K562 treated with DMSO at 1 percent for 12 hours (cell line): ENCODE measurements around the gene MMS19. TPM values are rescaled to one million over a fixed set of nuclear protein-coding genes. Genes with fewer than 3 reads are reported as not detected.

ENCODE experiments used
- total RNA-seq: library from RNA; unstranded; fragments of 300-600 nt; gene quantifications from 2 replicates; pipeline ENCODE4 v1.2.3, GENCODE V29; 2022; ENCODE audit not compliant: insufficient read depth

Gene MMS19, protein sequence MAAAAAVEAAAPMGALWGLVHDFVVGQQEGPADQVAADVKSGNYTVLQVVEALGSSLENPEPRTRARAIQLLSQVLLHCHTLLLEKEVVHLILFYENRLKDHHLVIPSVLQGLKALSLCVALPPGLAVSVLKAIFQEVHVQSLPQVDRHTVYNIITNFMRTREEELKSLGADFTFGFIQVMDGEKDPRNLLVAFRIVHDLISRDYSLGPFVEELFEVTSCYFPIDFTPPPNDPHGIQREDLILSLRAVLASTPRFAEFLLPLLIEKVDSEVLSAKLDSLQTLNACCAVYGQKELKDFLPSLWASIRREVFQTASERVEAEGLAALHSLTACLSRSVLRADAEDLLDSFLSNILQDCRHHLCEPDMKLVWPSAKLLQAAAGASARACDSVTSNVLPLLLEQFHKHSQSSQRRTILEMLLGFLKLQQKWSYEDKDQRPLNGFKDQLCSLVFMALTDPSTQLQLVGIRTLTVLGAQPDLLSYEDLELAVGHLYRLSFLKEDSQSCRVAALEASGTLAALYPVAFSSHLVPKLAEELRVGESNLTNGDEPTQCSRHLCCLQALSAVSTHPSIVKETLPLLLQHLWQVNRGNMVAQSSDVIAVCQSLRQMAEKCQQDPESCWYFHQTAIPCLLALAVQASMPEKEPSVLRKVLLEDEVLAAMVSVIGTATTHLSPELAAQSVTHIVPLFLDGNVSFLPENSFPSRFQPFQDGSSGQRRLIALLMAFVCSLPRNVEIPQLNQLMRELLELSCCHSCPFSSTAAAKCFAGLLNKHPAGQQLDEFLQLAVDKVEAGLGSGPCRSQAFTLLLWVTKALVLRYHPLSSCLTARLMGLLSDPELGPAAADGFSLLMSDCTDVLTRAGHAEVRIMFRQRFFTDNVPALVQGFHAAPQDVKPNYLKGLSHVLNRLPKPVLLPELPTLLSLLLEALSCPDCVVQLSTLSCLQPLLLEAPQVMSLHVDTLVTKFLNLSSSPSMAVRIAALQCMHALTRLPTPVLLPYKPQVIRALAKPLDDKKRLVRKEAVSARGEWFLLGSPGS
- 33.3 and 44.5 TPM in 2 replicates for total RNA-seq

DNA sequence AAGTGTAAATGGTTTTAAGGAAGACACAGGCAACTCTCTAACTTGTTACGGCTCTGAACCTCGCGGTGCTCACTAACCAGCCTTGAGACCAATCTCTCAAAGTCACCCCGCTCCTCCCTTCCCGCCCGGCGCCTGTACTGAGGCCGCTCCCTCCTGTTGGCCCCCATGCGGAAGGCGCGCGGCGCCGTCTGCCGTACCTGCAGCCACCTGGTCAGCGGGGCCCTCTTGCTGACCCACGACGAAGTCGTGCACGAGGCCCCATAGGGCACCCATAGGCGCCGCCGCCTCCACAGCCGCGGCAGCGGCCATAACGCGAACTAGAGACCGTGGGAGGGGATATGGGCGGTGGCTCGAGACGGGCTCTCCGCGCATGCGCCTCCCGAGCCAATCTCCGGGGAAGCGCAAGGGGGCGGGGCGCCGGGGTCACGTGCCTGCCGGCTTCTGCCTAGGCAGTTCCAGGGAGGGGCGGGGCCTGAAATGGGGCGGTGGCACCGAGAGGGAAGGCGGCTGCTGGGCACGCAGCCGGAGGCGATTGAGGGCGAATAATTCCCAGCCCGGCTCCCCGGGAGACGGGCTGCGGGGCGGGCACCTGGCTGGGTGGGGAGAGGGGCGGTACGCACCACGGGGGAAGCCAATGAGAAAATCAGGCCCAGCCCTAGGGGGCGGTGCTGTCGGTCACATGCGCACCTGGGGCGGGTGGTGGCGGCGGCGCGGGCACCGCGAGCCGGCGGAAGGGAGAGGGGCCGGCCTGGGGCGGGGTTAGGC lies at the start of gene MMS19:
Gene MMS19, minus strand, starts transcription at position 347 of the 765 bp plus-strand sequence. Its CDS starts 38 bp downstream, at position 309.

GRCh38 chr10:97498841-97499560 lies 779 bp upstream of the MMS19 start, which contains the start of gene UBTD1:
Gene UBTD1, plus strand, starts transcription at chr10:97498924. Its CDS starts 280 bp downstream, at chr10:97499204.

GRCh38 chr10:97445722-97446639 lies 52.2 kb downstream of the MMS19 start, which contains the start of the genes EXOSC1 and ZDHHC16:
Gene EXOSC1, minus strand, starts transcription at chr10:97446006. Its CDS starts 21 bp downstream, at chr10:97445985.
Gene ZDHHC16, plus strand, starts transcription at chr10:97446175. Its CDS starts 5,501 bp downstream, at chr10:97451676.

GRCh38 chr10:97425964-97426775 lies 72.1 kb downstream of the MMS19 start, which contains the start of gene PGAM1:
Gene PGAM1, plus strand, starts transcription at chr10:97426191. Its CDS starts 117 bp downstream, at chr10:97426308.

Other genes starting within 250 kb of the MMS19 start
- gene ARHGAP19, start 205.8 kb downstream of the MMS19 start, total RNA-seq, result 10.7 and 22.6 TPM in 2 replicates
- 4.0 TPM in 2 replicates for gene FRAT1, start 179.2 kb downstream of the MMS19 start, total RNA-seq
- gene FRAT2, start 163.7 kb downstream of the MMS19 start, total RNA-seq, result 23.1 and 23.6 TPM in 2 replicates
- gene RRP12, start 97.1 kb downstream of the MMS19 start, total RNA-seq, result 6.5 and 7.9 TPM in 2 replicates
- gene PGAM1, start 72.2 kb downstream of the MMS19 start, total RNA-seq, result 157 and 193 TPM in 2 replicates
- 65.4 and 74.3 TPM in 2 replicates for gene EXOSC1, start 52.4 kb downstream of the MMS19 start, total RNA-seq
- 18.7 and 21.7 TPM in 2 replicates for gene ZDHHC16, start 52.2 kb downstream of the MMS19 start, total RNA-seq
- 5.4 and 5.7 TPM in 2 replicates for gene UBTD1, start 502 bp upstream of the MMS19 start, total RNA-seq
- gene ANKRD2, start 74.4 kb upstream of the MMS19 start, total RNA-seq, result not detected in 2 replicates
- not detected in 2 replicates for gene HOGA1, start 86.0 kb upstream of the MMS19 start, total RNA-seq
- not detected in 2 replicates for gene C10orf62, start 91.3 kb upstream of the MMS19 start, total RNA-seq
- gene MORN4, start 135.1 kb upstream of the MMS19 start, total RNA-seq, result 10.3 and 16.5 TPM in 2 replicates
- 15.9 and 31.6 TPM in 2 replicates for gene PI4K2A, start 142.2 kb upstream of the MMS19 start, total RNA-seq
- 11.7 and 12.8 TPM in 2 replicates for gene AVPI1, start 188.8 kb upstream of the MMS19 start, total RNA-seq
- 4.0 and 8.6 TPM in 2 replicates for gene MARVELD1, start 215.3 kb upstream of the MMS19 start, total RNA-seq
- 17.0 and 23.1 TPM in 2 replicates for gene ZFYVE27, start 238.7 kb upstream of the MMS19 start, total RNA-seq